Mammary epithelial cell (primary cell): Measurements from ENCODE around the gene ALK.

Experiments used
- EZH2 ChIP-seq: IDR thresholded peaks from 2 replicates; pipeline ENCODE4 v1.6.1; 2012; ENCODE audit warnings: low read length, inconsistent platforms, borderline replicate concordance
- TF ChIP-seq, protein P1 (sequence below), 2 donors: IDR thresholded peaks in 1 of 2; conservative IDR thresholded peaks in 1 of 2; 2 replicates each; pipeline ENCODE4 v1.5.1; 2011 to 2012; ENCODE audit warnings: inconsistent platforms in 2 of 2, low read length in 2 of 2, mild to moderate bottlenecking in 2 of 2, control low read depth in 1 of 2, low read depth in 1 of 2; ENCODE audit not compliant: insufficient read depth in 1 of 2; ENCODE audit errors: extremely low read depth in 1 of 2

DNA sequence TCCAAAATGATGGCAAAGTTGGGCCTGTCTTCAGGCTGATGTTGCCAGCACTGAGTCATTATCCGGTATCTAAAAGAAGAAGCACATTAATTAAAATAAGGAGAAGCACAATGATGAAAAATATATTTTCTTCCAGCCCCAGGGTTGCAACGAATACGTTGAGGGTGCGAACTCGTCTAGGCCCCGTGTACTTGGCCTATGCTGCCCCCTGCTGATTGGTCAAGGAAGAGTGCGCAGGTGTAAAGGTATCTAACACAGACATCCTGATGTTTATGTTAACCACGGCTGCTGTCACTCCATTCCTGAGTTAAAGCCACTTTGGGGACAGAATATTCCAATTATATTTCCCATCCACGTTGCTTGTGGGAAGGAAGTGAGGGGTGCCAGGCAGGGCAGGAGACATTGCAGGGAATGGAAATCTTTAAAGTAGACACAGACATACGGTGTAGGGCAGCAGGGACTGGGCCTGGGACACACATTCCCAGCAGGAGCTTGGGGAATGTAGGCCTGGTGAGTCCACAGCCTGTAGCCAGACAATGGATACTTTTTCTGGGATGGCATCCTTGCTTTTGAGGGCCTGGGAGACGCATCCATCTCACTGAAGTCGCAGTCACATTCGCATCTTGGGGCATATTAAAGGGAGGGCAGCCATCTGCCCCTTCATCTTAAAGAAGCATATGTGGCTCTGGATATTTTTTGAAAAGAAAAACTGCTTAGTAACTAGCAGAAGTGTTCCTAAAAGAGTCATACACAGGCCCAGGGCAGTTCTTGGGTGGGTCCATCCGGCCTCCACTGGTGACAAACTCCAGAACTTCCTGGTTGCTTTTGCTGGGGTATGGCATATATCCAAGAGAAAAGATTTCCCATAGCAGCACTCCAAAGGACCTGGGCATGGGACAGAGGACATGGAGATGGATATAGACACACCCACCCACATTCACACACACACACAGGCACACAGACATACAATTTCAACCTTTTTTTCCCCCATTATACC is 724.3 kb downstream of the ALK start:
- no peak for TF ChIP-seq EZH2
- TF ChIP-seq, protein P1, sequence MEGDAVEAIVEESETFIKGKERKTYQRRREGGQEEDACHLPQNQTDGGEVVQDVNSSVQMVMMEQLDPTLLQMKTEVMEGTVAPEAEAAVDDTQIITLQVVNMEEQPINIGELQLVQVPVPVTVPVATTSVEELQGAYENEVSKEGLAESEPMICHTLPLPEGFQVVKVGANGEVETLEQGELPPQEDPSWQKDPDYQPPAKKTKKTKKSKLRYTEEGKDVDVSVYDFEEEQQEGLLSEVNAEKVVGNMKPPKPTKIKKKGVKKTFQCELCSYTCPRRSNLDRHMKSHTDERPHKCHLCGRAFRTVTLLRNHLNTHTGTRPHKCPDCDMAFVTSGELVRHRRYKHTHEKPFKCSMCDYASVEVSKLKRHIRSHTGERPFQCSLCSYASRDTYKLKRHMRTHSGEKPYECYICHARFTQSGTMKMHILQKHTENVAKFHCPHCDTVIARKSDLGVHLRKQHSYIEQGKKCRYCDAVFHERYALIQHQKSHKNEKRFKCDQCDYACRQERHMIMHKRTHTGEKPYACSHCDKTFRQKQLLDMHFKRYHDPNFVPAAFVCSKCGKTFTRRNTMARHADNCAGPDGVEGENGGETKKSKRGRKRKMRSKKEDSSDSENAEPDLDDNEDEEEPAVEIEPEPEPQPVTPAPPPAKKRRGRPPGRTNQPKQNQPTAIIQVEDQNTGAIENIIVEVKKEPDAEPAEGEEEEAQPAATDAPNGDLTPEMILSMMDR (conservative IDR thresholded peaks at IDR 0.05 in 1 of 2, IDR thresholded peaks at IDR 0.05 in 1 of 2; ENCODE audit: extremely low read depth in 1 of 2, insufficient read depth in 1 of 2, low read depth in 1 of 2, low read length in 2 of 2), result peak; percentile 78 to 85
